HepG2 (cell line): ENCODE results near the gene PCNA. TPM values are rescaled to one million over a fixed set of nuclear protein-coding genes. Genes with fewer than 3 reads are reported as not detected.

Experiments
- AHR ChIP-seq: IDR thresholded peaks from 2 replicates; pipeline ENCODE4 v1.6.1; 2018; ENCODE audit warnings: missing genetic modification reagents, missing compliant biosample characterization
- BCL3 ChIP-seq: sonication (generic); formaldehyde crosslinking; IDR thresholded peaks from 2 replicates; pipeline ENCODE4 v1.5.1; 2020; ENCODE audit warnings: mild to moderate bottlenecking, missing genetic modification reagents, moderate library complexity
- CENPBD1 ChIP-seq: sonication (generic); formaldehyde crosslinking; IDR thresholded peaks from 2 replicates; pipeline ENCODE4 v1.8.0; 2022; ENCODE audit warnings: missing genetic modification reagents, low read depth, mild to moderate bottlenecking, borderline replicate concordance
- E2F2 ChIP-seq: sonication (generic); formaldehyde crosslinking; IDR thresholded peaks from 2 replicates; pipeline ENCODE4 v1.4.0; 2020; ENCODE audit warnings: missing genetic modification reagents, borderline replicate concordance
- MAX ChIP-seq: IDR thresholded peaks from 2 replicates; pipeline ENCODE4 v1.6.1; 2012; ENCODE audit warnings: inconsistent platforms
- MTERF4 ChIP-seq: sonication (generic); formaldehyde crosslinking; IDR thresholded peaks from 2 replicates; pipeline ENCODE4 v1.8.0; 2023; ENCODE audit warnings: mild to moderate bottlenecking, missing genetic modification reagents
- RBM22 ChIP-seq: fragments of 200-400 bp; formaldehyde crosslinking; optimal IDR thresholded peaks from 2 replicates; pipeline ENCODE3; 2017; ENCODE audit warnings: mild to moderate bottlenecking, low read length, moderate library complexity
- REPIN1 ChIP-seq: sonication (generic); formaldehyde crosslinking; IDR thresholded peaks from 2 replicates; pipeline ENCODE4 v1.8.0; 2022; ENCODE audit warnings: missing genetic modification reagents, low read depth, mild to moderate bottlenecking, borderline replicate concordance
- SAP130 ChIP-seq: IDR thresholded peaks from 2 replicates; pipeline ENCODE4 v1.6.1; 2016; ENCODE audit warnings: low read depth
- ZBTB25 ChIP-seq: IDR thresholded peaks from 2 replicates; pipeline ENCODE4 v1.6.1; 2018; ENCODE audit warnings: missing genetic modification reagents
- ZNF3 ChIP-seq: IDR thresholded peaks from 2 replicates; pipeline ENCODE4 v1.7.0; 2017; ENCODE audit warnings: inconsistent platforms
- ZNF337 ChIP-seq: sonication (generic); formaldehyde crosslinking; IDR thresholded peaks from 2 replicates; pipeline ENCODE4 v1.5.1; 2020; ENCODE audit warnings: missing genetic modification reagents, low read depth, mild to moderate bottlenecking, borderline replicate concordance
- ZNF547 ChIP-seq: sonication (generic); formaldehyde crosslinking; IDR thresholded peaks from 2 replicates; pipeline ENCODE4 v1.5.1; 2020; ENCODE audit warnings: mild to moderate bottlenecking, missing genetic modification reagents
- ZNF788 ChIP-seq: sonication (generic); formaldehyde crosslinking; IDR thresholded peaks from 2 replicates; pipeline ENCODE4 v1.5.0; 2020; ENCODE audit warnings: mild to moderate bottlenecking, missing genetic modification reagents, borderline replicate concordance
- ZSCAN12 ChIP-seq: sonication (generic); formaldehyde crosslinking; IDR thresholded peaks from 2 replicates; pipeline ENCODE4 v1.9.0; 2021; ENCODE audit warnings: mild to moderate bottlenecking, missing genetic modification reagents
- polyA plus RNA-seq, 8 experiments: library from polyadenylated mRNA; depleted of rRNA in 3 of 8; stranded (reverse) in 7 of 8; unstranded in 1 of 8; fragments of >200 nt; fragmentation: Illumina TruSeq in 4 of 8; extraction: Trizol in 4 of 8; gene quantifications; 2 replicates each; pipeline versions ENCODE4 v1.2.1 to v1.2.3, GENCODE V29; 2011 to 2016; ENCODE audit warnings: low read depth in 4 of 8, missing spikeins in 1 of 8, mixed read lengths in 1 of 8; ENCODE audit not compliant: insufficient read depth in 1 of 8
- total RNA-seq, 5 experiments: library from RNA; depleted of rRNA; stranded (reverse); fragments of >200 nt; fragmentation: Illumina TruSeq; extraction: Trizol; gene quantifications; 2 replicates each; pipeline ENCODE4 v1.2.3, GENCODE V29; 2016; ENCODE audit warnings: low read depth in 1 of 5

The PCNA gene
- total and polyA plus RNA-seq, 2 of the 13 experiments (the other 11 are each of a cell fraction or from before 2014, with no cell fraction given) = 229 to 655 TPM

GRCh38 chr20:5118220-5119142 is 1.3 kb downstream of the PCNA start (continued):
- TF ChIP-seq AHR (CRISPR knock-in tag) (peak; percentile 74; the same call in 1 of the 2 replicates), ZNF547 (CRISPR knock-in tag) (no peak), MAX (0 out of 2 replicates have a peak, but pooled peaks have one; percentile 27), REPIN1 (CRISPR knock-in tag) (no peak), ZNF3 (CRISPR knock-in tag) (no peak), ZNF337 (CRISPR knock-in tag) (no peak), SAP130 (CRISPR knock-in tag) (peak; percentile 67), CENPBD1 (CRISPR knock-in tag) (no peak), ZBTB25 (CRISPR knock-in tag) (peak; percentile 19; the same call in 1 of the 2 replicates), RBM22 (peak; percentile 50), E2F2 (CRISPR knock-in tag) (no peak), ZNF788 (CRISPR knock-in tag) (no peak), BCL3 (CRISPR knock-in tag) (no peak), MTERF4 (CRISPR knock-in tag) (no peak), ZSCAN12 (CRISPR knock-in tag) (0 out of 2 replicates have a peak, but pooled peaks have one; percentile 57)
